ENCODE measurements around the gene BYSL.

Gene BYSL, protein sequence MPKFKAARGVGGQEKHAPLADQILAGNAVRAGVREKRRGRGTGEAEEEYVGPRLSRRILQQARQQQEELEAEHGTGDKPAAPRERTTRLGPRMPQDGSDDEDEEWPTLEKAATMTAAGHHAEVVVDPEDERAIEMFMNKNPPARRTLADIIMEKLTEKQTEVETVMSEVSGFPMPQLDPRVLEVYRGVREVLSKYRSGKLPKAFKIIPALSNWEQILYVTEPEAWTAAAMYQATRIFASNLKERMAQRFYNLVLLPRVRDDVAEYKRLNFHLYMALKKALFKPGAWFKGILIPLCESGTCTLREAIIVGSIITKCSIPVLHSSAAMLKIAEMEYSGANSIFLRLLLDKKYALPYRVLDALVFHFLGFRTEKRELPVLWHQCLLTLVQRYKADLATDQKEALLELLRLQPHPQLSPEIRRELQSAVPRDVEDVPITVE

DNA sequence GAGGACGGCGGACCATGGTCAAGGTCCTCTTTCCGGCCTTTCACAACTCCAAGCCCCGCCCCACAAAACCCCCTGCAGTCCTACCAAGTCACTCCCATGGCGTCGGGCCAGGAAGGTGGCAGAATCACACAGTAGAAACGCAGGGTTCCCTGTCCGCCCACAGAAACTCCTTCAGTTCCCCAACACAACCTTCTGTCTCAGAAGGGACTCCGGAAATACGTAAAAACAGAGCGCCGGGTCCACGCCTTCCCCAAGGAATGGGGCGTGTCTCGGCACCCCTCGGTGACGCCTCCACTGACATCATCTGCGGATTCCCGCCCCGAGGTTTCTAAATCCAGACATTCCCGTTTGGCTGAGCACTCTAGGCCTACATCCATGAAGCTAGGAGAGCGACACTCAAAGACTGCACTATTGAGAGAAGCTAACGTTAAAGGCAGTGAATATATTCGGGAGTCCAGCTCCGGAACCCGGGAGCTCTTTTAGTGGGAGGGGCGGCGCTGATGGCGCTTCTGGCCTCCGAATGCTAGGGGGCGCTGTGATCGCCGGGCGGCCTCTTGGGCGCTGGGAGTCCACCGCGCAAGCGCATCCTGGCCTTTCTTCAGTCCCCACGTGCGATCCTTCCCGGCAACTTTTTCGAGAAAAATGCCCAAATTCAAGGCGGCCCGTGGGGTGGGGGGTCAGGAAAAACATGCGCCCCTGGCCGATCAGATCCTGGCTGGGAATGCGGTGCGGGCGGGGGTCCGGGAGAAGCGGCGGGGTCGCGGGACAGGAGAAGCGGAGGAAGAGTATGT is at the start of gene BYSL, which contains the start of gene MED20:
TSS of gene BYSL (plus strand) at position 579 of the 791 bp plus-strand sequence. CDS start at position 643, 64 bp downstream.
TSS of gene MED20 (minus strand) at position 219 of the 791 bp plus-strand sequence. CDS start at position 98, 121 bp downstream.
- DNase-seq (ENCODE audit: low read depth) = peak; percentile 89

DNA sequence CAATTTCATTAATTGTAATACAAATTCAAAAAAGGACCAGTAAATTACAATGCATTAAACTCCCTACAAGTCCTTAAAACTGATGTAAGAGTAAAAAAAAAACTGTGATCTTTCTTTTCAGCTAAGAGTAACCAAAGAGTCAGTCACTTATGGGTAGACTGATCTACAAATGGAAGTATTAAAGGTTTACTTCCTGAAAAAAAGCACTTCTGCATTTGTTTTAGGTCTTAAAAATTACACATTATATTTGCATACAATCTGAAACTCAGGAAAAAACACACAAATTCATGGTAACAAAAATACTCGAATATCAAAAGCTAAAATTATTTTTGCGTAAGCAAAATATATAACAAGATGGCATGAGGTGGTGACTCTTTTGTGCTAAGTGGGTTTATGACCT is 49.6 kb upstream of the BYSL start:
- no peak for DNase-seq (ENCODE audit: low read depth)

- no peak for DNase-seq (ENCODE audit: low read depth)
Observed at GRCh38 chr6:41872147-41872546, 49.2 kb upstream of the BYSL start.

GRCh38 chr6:41874741-41875140 is 46.6 kb upstream of the BYSL start:
- DNase-seq (ENCODE audit: low read depth) = no peak

GRCh38 chr6:41877051-41877680 is 44.1 kb upstream of the BYSL start:
- DNase-seq (ENCODE audit: low read depth) = no peak

DNA sequence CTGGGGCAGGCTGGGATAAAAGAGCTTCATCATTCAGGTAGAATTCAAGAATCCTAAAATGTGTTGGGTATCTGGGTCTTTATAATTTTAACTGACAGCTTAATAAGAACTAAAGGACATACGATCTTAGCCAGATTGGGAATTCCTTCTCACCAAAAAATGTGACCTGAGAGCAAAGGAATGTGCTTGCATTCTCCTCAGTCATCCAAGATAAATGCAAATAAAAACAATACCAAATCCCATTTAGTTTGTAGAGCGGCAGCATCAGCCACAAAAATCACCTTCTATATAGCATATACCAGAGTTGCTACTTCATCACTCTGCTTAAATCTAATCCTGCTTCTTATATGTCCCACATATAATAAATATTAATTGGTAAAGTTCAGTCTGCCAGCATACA is 43.1 kb upstream of the BYSL start:
- DNase-seq (ENCODE audit: low read depth) = no peak

DNA sequence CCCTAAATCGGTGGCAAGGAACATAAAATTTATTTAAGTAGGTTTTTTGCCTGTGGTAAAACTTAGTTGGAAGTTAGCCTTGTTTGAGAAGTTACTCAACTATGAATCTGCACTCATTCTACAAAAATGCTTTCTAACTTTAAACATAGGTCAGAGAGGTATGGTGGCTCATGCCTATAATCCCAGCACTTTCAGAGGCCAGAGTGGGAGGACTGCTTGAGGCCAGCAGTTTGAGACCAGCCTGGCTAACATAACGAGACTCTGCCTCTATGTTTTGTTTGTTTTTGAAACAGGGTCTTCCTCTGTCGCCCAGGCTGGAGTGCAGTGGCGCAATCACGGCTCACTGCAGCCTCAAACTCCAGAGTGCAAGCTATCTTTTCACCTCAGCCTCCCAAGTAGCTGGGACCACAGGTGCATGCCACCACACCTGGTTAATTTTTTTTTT is 42.3 kb upstream of the BYSL start:
- peak; percentile 35 for DNase-seq (ENCODE audit: low read depth)

GRCh38 chr6:41881506-41881905 is 39.8 kb upstream of the BYSL start:
- no peak for DNase-seq (ENCODE audit: low read depth)

GRCh38 chr6:41884957-41885356 is 36.3 kb upstream of the BYSL start:
- DNase-seq (ENCODE audit: low read depth) = no peak

GRCh38 chr6:41885930-41886329 is 35.4 kb upstream of the BYSL start:
- DNase-seq (ENCODE audit: low read depth) = no peak

GRCh38 chr6:41887331-41887751 is 34.0 kb upstream of the BYSL start:
- no peak for DNase-seq (ENCODE audit: low read depth)

- no peak for DNase-seq (ENCODE audit: low read depth)
Observed at GRCh38 chr6:41892921-41893564, 28.3 kb upstream of the BYSL start.

DNA sequence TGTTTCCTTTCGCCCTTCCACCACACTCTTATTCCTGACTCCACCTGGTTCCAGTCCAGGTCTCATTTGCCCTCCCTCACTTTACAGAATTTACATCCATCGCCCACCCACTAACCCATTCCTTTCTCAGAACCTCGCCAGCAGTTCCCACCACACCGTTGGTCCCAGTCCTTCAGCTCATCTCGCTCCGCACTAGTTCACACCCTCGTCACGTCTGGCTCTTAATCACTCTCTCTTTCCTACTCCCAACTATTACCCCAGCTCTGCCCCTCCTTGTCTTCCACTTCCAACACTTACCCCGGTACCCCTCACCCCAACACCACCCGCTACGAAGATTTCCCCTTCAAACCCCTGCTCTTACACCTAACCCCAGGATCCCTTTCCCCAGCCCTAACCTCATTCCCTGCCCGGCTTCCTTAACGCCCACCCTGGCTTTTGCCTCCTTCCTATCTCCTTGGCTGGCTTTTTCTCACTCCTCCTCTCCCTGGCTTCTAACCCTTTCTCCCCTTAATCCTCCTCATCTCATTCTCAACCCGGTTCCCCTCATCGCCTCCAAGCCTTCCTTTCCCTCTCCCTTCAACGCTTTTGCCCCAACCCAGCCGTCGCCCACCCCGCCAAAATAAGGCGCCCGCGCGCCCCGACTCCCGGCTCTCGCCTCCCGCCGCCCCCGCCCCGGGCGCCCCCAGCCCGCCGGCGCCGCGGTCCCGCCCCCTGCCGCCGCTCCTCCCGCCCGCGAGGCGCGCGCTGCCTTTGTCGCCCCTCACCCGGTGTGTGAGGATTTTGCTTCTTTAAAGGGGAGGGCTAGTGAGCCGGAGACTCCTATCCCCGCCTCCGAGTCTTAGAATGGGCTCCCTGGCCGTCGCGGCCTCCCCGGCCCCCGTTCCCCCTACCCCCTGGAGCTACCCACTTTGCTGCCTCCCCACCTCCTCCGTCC is 26.7 kb upstream of the BYSL start:
- DNase-seq (ENCODE audit: low read depth) = no peak

- peak; percentile 59 for DNase-seq (ENCODE audit: low read depth)
Observed at GRCh38 chr6:41895300-41896233, 25.7 kb upstream of the BYSL start, which contains the start of gene USP49. TSS of gene USP49 (minus strand) at chr6:41895375. CDS start at chr6:41806983, 88,392 bp downstream.

DNA sequence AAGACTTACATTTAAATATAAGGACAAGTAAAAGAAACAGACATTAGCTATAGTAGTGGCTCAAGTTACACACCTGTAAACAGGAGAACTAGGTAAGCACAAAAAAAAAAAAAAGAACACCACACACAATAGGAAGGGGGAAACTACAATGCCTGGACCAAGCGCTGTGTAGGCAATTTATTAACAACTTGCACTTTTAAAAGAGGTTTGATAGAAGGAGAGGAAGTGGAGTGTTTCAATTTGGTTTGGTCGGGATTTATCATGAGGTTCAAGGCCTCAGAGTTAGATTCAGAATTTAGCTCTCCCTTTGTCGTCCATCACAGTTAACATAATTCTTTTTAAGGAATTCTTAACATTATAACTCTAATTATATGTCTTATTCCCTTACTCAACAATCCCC is 25.0 kb upstream of the BYSL start:
- DNase-seq (ENCODE audit: low read depth) = no peak

DNA sequence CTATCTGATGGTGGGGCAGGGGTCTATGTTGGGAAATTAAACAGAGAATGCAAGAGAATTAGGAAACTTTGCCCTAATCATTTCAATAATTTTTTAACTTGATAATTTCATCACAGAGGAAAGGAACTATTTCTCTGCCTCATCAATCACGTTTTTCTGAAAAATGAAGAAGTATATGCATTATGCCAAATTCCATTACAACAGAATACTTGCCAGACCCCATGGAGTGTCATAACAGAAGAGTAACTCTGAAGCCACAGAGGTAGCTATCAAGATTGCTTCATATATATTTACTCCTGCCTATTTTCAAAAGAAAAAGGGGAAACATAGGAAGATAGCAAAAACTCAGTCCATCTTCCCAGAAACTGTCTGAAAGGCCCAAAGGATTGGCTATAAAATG is 20.4 kb upstream of the BYSL start:
- DNase-seq (ENCODE audit: low read depth) = no peak

- DNase-seq (ENCODE audit: low read depth) = no peak
Observed at GRCh38 chr6:41901882-41902519, 19.3 kb upstream of the BYSL start.

DNA sequence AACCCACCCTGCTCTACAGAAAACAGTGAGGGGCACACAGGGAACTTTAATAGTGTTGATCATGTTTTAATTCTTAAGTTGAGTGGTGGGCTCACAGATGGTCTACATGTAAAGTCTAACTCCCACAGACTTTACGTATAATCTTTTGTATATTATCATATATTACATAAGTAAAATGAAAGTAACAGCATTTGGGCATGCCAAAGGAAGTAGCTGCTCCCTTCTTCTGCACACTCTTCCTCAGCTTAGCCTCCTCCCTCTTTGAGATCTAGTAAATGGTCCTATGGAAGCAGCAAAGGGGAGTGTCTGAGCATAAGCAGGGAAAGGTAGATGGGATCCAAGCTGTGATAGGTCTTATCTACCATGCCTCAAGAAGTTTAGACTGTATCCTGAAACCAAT is 11.6 kb upstream of the BYSL start:
- no peak for DNase-seq (ENCODE audit: low read depth)

DNA sequence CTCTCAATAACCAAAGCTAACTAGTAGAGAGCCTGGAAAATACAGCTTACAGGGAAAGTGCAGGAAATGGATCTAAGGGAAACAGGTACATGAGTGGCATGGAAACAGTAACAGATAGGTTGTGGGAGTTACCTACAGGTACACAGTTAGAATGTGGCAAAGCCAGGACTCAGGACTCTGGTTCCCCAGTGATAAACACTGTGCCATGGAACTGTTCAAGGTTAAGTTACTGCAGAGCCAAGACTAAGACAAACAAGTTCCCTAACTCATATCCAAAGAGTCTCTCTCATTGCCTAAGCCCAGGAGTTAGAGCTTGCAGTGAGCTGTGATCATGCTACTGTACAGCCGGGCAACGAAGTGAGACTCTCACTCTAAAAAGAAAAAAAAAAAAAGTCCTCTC is 7.0 kb upstream of the BYSL start:
- no peak for DNase-seq (ENCODE audit: low read depth)

Data from stromal cell of bone marrow (primary cell).